Measurements from ENCODE around the gene EGR1.

GRCh38 chr5:138471052-138471361 lies 5.7 kb downstream of the EGR1 start:
- TF ChIP-seq CTCF (IDR thresholded peaks at IDR 0.05; ENCODE audit: low read length): no peak
- TF ChIP-seq EZH2 (IDR thresholded peaks at IDR 0.05; ENCODE audit: borderline replicate concordance, low read length): no peak
